Testis (tissue), 3 donors: Measurements from ENCODE around the gene FUZ. TPM values are rescaled to one million over a fixed set of nuclear protein-coding genes. Genes with fewer than 3 reads are reported as not detected.

ENCODE experiments used
- DNase-seq: peaks from one replicate; pipeline ENCODE4 v3.0.0-alpha.2; 2019
- H3K27ac ChIP-seq, 2 donors: fragments of 200-600 bp; sonication (generic); one replicate each; pipeline ENCODE4 v1.5.1; 2019
- H3K27me3 ChIP-seq: fragments of 200-600 bp; sonication (generic); one replicate; pipeline ENCODE4 v1.5.1; 2019
- H3K36me3 ChIP-seq: fragments of 200-600 bp; sonication (generic); one replicate; pipeline ENCODE4 v1.5.1; 2017; ENCODE audit warnings: low read depth; ENCODE audit errors: missing control alignments
- H3K4me1 ChIP-seq: fragments of 200-600 bp; sonication (generic); one replicate; pipeline ENCODE4 v1.5.1; 2019
- H3K4me3 ChIP-seq, 2 donors: fragments of 200-600 bp; sonication (generic); one replicate each; pipeline ENCODE4 v1.5.1; 2017 to 2019
- H3K9me3 ChIP-seq: fragments of 200-600 bp; sonication (generic); one replicate; pipeline ENCODE4 v1.5.1; 2017
- CTCF ChIP-seq, 3 experiments: fragments of 450-650 bp in 2 of 3; fragments of 200-600 bp in 1 of 3; sonication (generic) in 1 of 3; IDR thresholded peaks; one replicate each; pipeline ENCODE4 v1.5.1; 2016 to 2019; ENCODE audit warnings: antibody characterized with exemption in 3 of 3, mild to moderate bottlenecking in 2 of 3, moderate library complexity in 1 of 3
- POLR2A ChIP-seq: fragments of 450-650 bp; IDR thresholded peaks from one replicate; pipeline ENCODE4 v1.6.1; 2017; ENCODE audit warnings: antibody characterized with exemption, mild to moderate bottlenecking, moderate library complexity
- WGBS, 2 donors: methylation state at CpG; one replicate each; pipeline ENCODE4 v1.1.5; 2018; 5-methylcytosine and 5-hydroxymethylcytosine counted together
- intact Hi-C: fragments of 100-400 bp; cut with DNase I; formaldehyde crosslinking; loops from one replicate; pipeline ENCODE4 v1.15.1; 2023; ENCODE audit warnings: low total_unique reads
- polyA plus RNA-seq: library from polyadenylated mRNA; stranded (reverse); fragments of 350-450 nt; fragmentation: Illumina TruSeq; extraction: RNeasy Lipid Tissue Mini Kit (QIAGEN cat#74804); gene quantifications from one replicate; pipeline ENCODE4 v1.2.3, GENCODE V29; 2014; ENCODE audit warnings: low read depth, low replicate concordance; ENCODE audit not compliant: insufficient read depth
- total RNA-seq, 2 donors: library from RNA; depleted of rRNA; stranded (reverse); fragments of >200 nt; gene quantifications; one replicate each; pipeline ENCODE4 v1.2.3, GENCODE V29; 2016

FUZ gene
- total and polyA plus RNA-seq, 3 donors from 2014 or later, result 56.0 to 101 (median 98.0) TPM

GRCh38 chr19:49830766-49831165 lies 17.7 kb upstream of the FUZ start:
- Histone ChIP-seq H3K4me3 (no peak overlapping the region), H3K4me1 (peaks cover 4% of the 10 kb centered on the region), H3K27me3 (no peaks in the 10 kb centered on the region), H3K27ac (no peak overlapping the region), H3K36me3 (peaks cover 3% of the 10 kb centered on the region), H3K9me3 (no peaks in the 10 kb centered on the region)
- 92 to 95% methylated on average over 11 to 12 of the region's 12 CpGs for WGBS, 2 donors
- intact Hi-C loops, result no loop called here
- DNase-seq, result no peak
- TF ChIP-seq CTCF (IDR thresholded peaks at IDR 0.05), result no peak
- TF ChIP-seq POLR2A, result no peak

GRCh38 chr19:49829721-49830120 lies 16.6 kb upstream of the FUZ start:
- no peaks in the 10 kb centered on the region for H3K27me3 ChIP-seq
- no peak overlapping the region for H3K4me3 ChIP-seq
- H3K4me1 ChIP-seq, result peaks cover 4% of the 10 kb centered on the region
- TF ChIP-seq CTCF (IDR thresholded peaks at IDR 0.05) (no peak), POLR2A (no peak)
- no peaks in the 10 kb centered on the region for H3K9me3 ChIP-seq
- DNase-seq, result no peak
- H3K27ac ChIP-seq, result no peak overlapping the region
- H3K36me3 ChIP-seq, result peaks cover 3% of the 10 kb centered on the region
- intact Hi-C loops, result no loop called here
- WGBS, 2 donors, result 94 to 100% methylated on average over 7 to 18 of the region's 18 CpGs

GRCh38 chr19:49829200-49829599 lies 16.1 kb upstream of the FUZ start:
- H3K9me3 ChIP-seq, result no peaks in the 10 kb centered on the region
- no peaks in the 10 kb centered on the region for H3K27me3 ChIP-seq
- intact Hi-C loops, result no loop called here
- no peak for DNase-seq
- TF ChIP-seq POLR2A (no peak), CTCF (IDR thresholded peaks at IDR 0.05) (no peak)
- 87% methylated on average over 7 to 8 of the region's 8 CpGs for WGBS, 2 donors
- H3K27ac ChIP-seq, result no peak overlapping the region
- H3K4me1 ChIP-seq, result peaks cover 4% of the 10 kb centered on the region
- H3K36me3 ChIP-seq, result peaks cover 3% of the 10 kb centered on the region
- no peak overlapping the region for H3K4me3 ChIP-seq

GRCh38 chr19:49827034-49827433 lies 13.9 kb upstream of the FUZ start:
- WGBS, 2 donors, result 80 to 94% methylated on average over 9 to 14 of the region's 14 CpGs

More at GRCh38 chr19:49827034-49827433, 13.9 kb upstream of the FUZ start:
- no peaks in the 10 kb centered on the region for H3K36me3 ChIP-seq
- H3K4me3 ChIP-seq, result no peak overlapping the region
- no peak for DNase-seq
- intact Hi-C loops, result no loop called here
- no peak overlapping the region for H3K27ac ChIP-seq
- no peak for TF ChIP-seq POLR2A
- no peak for TF ChIP-seq CTCF (IDR thresholded peaks at IDR 0.05)
- H3K9me3 ChIP-seq, result no peaks in the 10 kb centered on the region
- H3K4me1 ChIP-seq, result peaks cover 13% of the 10 kb centered on the region
- H3K27me3 ChIP-seq, result no peaks in the 10 kb centered on the region
